Measurements from ENCODE around the gene TOMM40L.

DNA sequence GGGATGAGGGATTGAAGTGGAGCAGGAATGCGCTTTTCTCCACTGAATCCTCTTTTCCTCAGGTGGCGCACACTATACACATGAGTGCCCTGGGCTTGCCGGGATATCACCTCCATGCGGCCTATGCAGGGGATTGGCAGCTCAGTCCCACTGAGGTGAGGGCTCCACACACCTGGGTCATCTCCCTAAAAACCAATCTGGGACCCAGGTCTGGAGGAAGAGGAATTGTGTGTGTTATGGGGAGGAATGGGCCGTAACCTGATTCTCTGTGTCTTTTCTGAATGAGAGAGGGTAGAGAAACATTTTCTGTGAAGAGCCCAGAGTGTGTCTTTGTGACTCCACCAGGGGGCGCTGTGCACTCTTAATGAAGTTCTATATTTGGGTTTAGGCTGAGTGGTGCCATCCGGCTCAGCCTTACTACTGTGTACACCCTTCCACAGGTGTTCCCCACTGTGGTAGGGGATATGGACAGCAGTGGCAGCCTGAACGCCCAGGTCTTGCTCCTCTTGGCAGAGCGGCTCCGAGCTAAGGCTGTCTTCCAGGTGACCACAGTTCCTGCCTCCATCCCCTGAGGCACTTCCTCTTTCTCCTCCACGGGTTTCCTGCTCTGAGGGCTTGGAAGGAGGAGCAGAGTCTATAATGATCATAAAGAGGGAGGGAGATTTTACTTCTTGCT lies 1.5 kb downstream of the TOMM40L start:
- TF ChIP-seq, protein P1, sequence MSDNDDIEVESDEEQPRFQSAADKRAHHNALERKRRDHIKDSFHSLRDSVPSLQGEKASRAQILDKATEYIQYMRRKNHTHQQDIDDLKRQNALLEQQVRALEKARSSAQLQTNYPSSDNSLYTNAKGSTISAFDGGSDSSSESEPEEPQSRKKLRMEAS (IDR thresholded peaks at IDR 0.05; ENCODE audit: low read depth, low read length): no peak
- TF ChIP-seq, protein P2, sequence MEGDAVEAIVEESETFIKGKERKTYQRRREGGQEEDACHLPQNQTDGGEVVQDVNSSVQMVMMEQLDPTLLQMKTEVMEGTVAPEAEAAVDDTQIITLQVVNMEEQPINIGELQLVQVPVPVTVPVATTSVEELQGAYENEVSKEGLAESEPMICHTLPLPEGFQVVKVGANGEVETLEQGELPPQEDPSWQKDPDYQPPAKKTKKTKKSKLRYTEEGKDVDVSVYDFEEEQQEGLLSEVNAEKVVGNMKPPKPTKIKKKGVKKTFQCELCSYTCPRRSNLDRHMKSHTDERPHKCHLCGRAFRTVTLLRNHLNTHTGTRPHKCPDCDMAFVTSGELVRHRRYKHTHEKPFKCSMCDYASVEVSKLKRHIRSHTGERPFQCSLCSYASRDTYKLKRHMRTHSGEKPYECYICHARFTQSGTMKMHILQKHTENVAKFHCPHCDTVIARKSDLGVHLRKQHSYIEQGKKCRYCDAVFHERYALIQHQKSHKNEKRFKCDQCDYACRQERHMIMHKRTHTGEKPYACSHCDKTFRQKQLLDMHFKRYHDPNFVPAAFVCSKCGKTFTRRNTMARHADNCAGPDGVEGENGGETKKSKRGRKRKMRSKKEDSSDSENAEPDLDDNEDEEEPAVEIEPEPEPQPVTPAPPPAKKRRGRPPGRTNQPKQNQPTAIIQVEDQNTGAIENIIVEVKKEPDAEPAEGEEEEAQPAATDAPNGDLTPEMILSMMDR (IDR thresholded peaks at IDR 0.05; ENCODE audit: low read depth, low read length): peak; percentile 74
- TF ChIP-seq POLR2A (IDR thresholded peaks at IDR 0.05; ENCODE audit: extremely low read depth, insufficient read length) (no peak), MYC (IDR thresholded peaks at IDR 0.05; ENCODE audit: low read depth, low read length) (no peak; the same call in 1 of the 2 replicates)
